Nephron progenitor cell (in vitro differentiated cells): ENCODE results near the gene STIP1.

Experiments used
- DNase-seq: peaks from one replicate; pipeline ENCODE4 v3.0.0; 2021
- H3K27ac Mint-ChIP-seq: 2 replicates; pipeline ENCODE4 v1.8.0; 2021; ENCODE audit warnings: mild to moderate bottlenecking, moderate library complexity, mixed read lengths
- H3K27me3 Mint-ChIP-seq: 2 replicates; pipeline ENCODE4 v1.8.0; 2021; ENCODE audit warnings: mild to moderate bottlenecking, low read depth, mixed read lengths; ENCODE audit not compliant: poor library complexity
- H3K36me3 Mint-ChIP-seq: 2 replicates; pipeline ENCODE4 v1.8.0; 2021; ENCODE audit warnings: low read depth, mixed read lengths
- H3K4me1 Mint-ChIP-seq: 2 replicates; pipeline ENCODE4 v1.8.0; 2021; ENCODE audit warnings: mixed read lengths
- H3K4me3 Mint-ChIP-seq: 2 replicates; pipeline ENCODE4 v1.8.0; 2021; ENCODE audit warnings: mild to moderate bottlenecking, moderate library complexity, mixed read lengths
- H3K9me3 Mint-ChIP-seq: 2 replicates; pipeline ENCODE4 v1.8.0; 2021; ENCODE audit warnings: mild to moderate bottlenecking, moderate library complexity, mixed read lengths
- CTCF ChIP-seq: fragments of 200-600 bp; sonication (generic); IDR thresholded peaks from 2 replicates; pipeline ENCODE4 v1.5.0; 2021; ENCODE audit warnings: antibody characterized with exemption

The STIP1 gene

DNA sequence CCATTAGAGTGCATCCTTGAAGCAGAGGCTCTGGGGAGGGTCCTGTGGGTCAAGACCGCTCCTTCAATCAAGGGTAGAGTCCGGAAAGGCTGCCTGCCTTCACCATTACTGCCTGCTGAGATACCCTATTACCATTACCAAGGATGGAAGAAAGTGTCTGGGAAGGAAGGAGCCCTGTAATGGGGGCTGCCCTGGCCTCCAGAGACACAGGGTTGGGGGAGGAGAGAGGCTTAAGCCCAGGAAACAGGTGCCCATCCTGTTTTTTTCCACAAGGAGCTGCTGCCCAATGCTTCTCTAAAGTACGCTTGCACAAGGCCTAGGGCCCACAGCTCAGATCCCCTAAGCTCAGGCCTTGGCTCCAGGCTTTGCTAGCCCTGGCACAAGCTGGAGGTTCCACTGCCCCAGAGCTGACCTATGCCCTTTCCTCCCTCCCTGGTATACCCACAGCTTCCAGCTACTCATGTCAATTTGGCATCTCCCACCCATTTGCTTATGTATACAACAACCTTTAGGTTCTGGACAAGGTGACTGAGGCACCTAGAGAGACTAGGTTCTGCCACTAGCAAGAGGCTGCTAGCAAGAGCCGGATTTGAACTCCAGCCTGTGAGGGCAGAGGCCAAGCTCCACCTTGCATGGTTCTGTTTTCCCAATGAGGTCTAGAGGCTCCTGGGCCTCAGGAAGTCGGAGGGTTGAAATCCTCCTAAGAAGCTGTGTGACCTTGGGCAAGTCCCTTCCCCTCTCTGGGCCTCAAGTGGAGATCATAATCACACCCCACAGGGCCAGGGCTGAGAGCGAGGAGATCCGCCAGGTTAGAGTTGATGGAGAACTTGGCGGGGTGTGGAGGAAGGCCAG lies 63.8 kb downstream of the STIP1 start:
- no peaks in the 10 kb centered on the region for H3K9me3 Mint-ChIP-seq
- TF ChIP-seq CTCF = no peak
- peaks cover 3% of the 10 kb centered on the region for H3K27me3 Mint-ChIP-seq
- no peaks in the 10 kb centered on the region for H3K36me3 Mint-ChIP-seq
- H3K4me3 Mint-ChIP-seq = peak overlapping the region; percentile 34
- H3K4me1 Mint-ChIP-seq = peaks cover 45% of the 10 kb centered on the region
- H3K27ac Mint-ChIP-seq = no peak overlapping the region
- no peak for DNase-seq

- TF ChIP-seq CTCF = no peak
- peaks cover 49% of the 10 kb centered on the region for H3K4me1 Mint-ChIP-seq
- no peak overlapping the region for H3K27ac Mint-ChIP-seq
- no peaks in the 10 kb centered on the region for H3K36me3 Mint-ChIP-seq
- no peaks in the 10 kb centered on the region for H3K9me3 Mint-ChIP-seq
- peak overlapping the region; percentile 80 for H3K4me3 Mint-ChIP-seq
- peaks cover 3% of the 10 kb centered on the region for H3K27me3 Mint-ChIP-seq
- DNase-seq = no peak
These were observed 64.5 kb downstream of the STIP1 start for GRCh38 chr11:64250415-64251015.

GRCh38 chr11:64251016-64251752 lies 65.2 kb downstream of the STIP1 start, which contains the start of gene PLCB3:
TSS of gene PLCB3 (plus strand) at chr11:64251530. CDS start at chr11:64251650, 120 bp downstream.
- Mint-ChIP-seq H3K4me1 (peaks cover 49% of the 10 kb centered on the region), H3K9me3 (no peaks in the 10 kb centered on the region), H3K36me3 (no peaks in the 10 kb centered on the region), H3K27ac (no peak within 1 kb of the TSS), H3K27me3 (peaks cover 3% of the 10 kb centered on the region), H3K4me3 (peak within 1 kb of the TSS; percentile 92)
- DNase-seq = peak; percentile 79
- peak; percentile 47 for TF ChIP-seq CTCF

DNA sequence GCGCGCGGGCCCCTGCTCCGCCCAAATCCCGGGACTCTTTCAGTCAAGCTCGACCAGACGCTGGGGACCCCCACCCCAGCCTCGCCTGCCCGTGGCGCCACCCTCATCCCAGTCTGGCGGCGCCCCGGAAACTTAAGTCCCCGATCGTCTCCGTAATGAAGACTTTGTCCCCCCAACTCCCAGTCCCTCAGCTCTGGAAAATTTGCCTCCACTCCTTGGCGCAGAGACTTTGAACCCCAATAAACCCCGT lies 65.7 kb downstream of the STIP1 start:
- H3K9me3 Mint-ChIP-seq = no peaks in the 10 kb centered on the region
- H3K4me3 Mint-ChIP-seq = peak overlapping the region; percentile 92
- peaks cover 49% of the 10 kb centered on the region for H3K4me1 Mint-ChIP-seq
- no peak for DNase-seq
- H3K27me3 Mint-ChIP-seq = peaks cover 3% of the 10 kb centered on the region
- H3K36me3 Mint-ChIP-seq = no peaks in the 10 kb centered on the region
- no peak for TF ChIP-seq CTCF
- no peak overlapping the region for H3K27ac Mint-ChIP-seq

- no peak for DNase-seq
- no peak for TF ChIP-seq CTCF
- Mint-ChIP-seq H3K36me3 (no peaks in the 10 kb centered on the region), H3K4me1 (peaks cover 49% of the 10 kb centered on the region), H3K27me3 (peaks cover 3% of the 10 kb centered on the region), H3K27ac (no peak overlapping the region), H3K4me3 (peak overlapping the region; percentile 92), H3K9me3 (no peaks in the 10 kb centered on the region)
These were observed 66.3 kb downstream of the STIP1 start for GRCh38 chr11:64252003-64252872.
